ENCODE measurements around the gene NELFB.

Gene NELFB

DNA sequence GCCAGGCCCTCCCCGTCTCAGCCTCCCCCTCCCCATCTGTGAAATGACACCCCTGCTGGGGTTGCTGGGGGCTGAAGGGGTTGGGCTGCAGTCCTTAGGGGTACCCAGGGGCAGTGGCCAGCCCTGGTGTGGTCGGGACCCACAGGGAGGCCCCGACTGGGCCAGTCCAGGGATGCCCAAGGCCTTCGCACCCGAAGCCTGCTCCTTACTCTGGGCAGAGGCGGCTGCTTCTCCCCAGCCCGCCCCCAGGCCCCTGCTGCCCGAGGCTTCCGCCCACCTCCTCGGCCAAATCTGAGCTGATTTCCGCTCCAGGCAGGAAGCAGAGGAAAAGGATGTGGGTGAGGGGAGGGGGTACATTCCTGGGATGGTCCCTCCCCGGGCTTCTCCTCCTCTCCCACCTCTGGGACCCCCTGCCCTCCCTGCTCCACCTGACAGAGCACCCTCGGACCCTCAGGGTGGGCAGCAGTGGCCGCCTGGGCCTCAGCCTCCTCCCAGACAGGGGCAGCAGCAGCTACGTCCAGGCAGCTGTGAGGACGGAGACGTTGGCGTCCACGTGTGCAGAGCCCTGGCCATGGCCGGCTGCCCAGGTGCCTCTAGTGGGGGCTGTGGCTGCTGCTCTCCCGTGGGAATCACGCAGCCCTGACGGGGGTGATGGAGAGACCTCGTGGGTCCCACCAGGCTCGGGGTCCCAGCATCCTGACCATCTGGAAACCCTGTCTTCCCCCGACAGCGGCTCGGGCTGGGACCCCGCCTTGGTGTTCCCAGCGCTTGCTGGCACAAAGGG, 51.1 kb downstream of the NELFB start:
- H3K36me3 ChIP-seq, result no peaks in the 10 kb centered on the region
- H3K9me3 ChIP-seq (ENCODE audit: severe bottlenecking), result no peaks in the 10 kb centered on the region
- no peaks in the 10 kb centered on the region for H3K27me3 ChIP-seq (ENCODE audit: insufficient read depth, low read depth, severe bottlenecking)
- H3K27ac ChIP-seq, result peak overlapping the region; percentile 93
- peak; percentile 11 for DNase-seq
- TF ChIP-seq, protein P1, sequence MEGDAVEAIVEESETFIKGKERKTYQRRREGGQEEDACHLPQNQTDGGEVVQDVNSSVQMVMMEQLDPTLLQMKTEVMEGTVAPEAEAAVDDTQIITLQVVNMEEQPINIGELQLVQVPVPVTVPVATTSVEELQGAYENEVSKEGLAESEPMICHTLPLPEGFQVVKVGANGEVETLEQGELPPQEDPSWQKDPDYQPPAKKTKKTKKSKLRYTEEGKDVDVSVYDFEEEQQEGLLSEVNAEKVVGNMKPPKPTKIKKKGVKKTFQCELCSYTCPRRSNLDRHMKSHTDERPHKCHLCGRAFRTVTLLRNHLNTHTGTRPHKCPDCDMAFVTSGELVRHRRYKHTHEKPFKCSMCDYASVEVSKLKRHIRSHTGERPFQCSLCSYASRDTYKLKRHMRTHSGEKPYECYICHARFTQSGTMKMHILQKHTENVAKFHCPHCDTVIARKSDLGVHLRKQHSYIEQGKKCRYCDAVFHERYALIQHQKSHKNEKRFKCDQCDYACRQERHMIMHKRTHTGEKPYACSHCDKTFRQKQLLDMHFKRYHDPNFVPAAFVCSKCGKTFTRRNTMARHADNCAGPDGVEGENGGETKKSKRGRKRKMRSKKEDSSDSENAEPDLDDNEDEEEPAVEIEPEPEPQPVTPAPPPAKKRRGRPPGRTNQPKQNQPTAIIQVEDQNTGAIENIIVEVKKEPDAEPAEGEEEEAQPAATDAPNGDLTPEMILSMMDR (IDR thresholded peaks at IDR 0.05; ENCODE audit: low read depth, low read length), result no peak
- H3K4me3 ChIP-seq (ENCODE audit: low read depth, low read length), result no peak overlapping the region

DNA sequence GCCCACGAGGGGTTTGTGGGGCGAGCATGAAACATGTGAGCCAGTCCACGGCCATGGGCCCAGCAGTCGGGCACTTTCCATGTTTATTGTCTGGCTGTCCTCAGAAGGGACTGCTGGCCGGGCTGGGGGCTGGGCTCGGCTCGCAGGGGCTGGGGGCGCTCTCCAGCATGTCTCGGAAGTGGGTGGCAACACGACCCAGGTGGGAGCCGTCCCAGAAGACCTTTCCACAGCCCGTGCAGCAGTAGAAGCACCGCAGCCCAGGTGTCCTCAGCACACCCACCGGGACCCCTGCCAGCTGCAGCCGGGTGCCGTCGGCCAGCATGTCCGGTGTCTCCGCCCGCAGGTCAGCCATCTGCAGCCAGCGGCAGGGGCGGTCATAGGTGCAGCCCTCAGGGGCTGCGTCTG, 51.7 kb downstream of the NELFB start:
- Histone ChIP-seq H3K9me3 (ENCODE audit: severe bottlenecking) (no peaks in the 10 kb centered on the region), H3K27ac (no peak overlapping the region; the same call in 1 of the 2 replicates), H3K4me3 (ENCODE audit: low read depth, low read length) (no peak overlapping the region), H3K27me3 (ENCODE audit: insufficient read depth, low read depth, severe bottlenecking) (no peaks in the 10 kb centered on the region), H3K36me3 (no peaks in the 10 kb centered on the region)
- TF ChIP-seq, protein P1 (IDR thresholded peaks at IDR 0.05; ENCODE audit: low read depth, low read length), result no peak
- no peak for DNase-seq

DNA sequence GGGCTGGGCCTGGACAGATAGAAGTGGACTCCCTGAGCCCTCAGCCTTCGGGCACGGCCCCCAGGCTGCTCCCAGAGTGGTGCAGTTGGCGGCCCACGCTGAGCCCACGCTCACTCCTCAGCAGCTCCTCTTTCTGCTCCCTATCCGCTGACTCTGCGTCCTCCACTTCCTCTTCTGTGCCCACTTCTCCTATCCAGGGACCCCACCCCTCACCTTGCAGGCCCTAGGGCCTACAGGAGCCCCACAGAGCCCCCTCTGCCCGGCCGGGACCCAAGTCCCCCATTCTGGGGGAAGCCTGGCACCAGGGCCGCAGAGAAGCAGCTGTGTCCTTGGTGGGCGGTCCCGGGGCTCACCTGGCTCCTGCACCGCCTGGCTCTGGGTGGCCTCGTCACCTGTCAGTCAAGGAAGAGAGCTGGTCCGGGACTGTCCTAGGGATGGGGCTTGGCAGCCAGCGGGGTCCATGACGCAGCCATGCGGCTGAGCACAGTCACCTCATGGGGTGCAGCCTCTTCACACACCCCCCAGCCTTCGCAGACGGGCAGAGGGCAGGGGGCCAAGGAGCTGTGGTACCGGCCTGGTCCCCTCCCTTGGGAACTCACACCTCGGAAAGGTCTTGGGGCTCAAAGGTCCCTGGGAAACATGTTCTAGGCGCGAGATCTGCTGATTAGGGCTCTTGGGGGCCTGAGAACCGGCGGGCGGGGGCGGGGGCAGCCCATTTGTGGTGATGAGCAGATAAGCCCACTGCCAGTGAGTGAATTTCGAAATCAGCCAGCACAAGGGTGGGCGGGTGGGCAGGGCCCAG, 52.3 kb downstream of the NELFB start:
- no peak overlapping the region for H3K4me3 ChIP-seq (ENCODE audit: low read depth, low read length)
- H3K27me3 ChIP-seq (ENCODE audit: insufficient read depth, low read depth, severe bottlenecking), result no peaks in the 10 kb centered on the region
- H3K9me3 ChIP-seq (ENCODE audit: severe bottlenecking), result no peaks in the 10 kb centered on the region
- no peak overlapping the region for H3K27ac ChIP-seq
- peak; percentile 12 for DNase-seq
- H3K36me3 ChIP-seq, result no peaks in the 10 kb centered on the region
- TF ChIP-seq, protein P1 (IDR thresholded peaks at IDR 0.05; ENCODE audit: low read depth, low read length), result no peak

DNA sequence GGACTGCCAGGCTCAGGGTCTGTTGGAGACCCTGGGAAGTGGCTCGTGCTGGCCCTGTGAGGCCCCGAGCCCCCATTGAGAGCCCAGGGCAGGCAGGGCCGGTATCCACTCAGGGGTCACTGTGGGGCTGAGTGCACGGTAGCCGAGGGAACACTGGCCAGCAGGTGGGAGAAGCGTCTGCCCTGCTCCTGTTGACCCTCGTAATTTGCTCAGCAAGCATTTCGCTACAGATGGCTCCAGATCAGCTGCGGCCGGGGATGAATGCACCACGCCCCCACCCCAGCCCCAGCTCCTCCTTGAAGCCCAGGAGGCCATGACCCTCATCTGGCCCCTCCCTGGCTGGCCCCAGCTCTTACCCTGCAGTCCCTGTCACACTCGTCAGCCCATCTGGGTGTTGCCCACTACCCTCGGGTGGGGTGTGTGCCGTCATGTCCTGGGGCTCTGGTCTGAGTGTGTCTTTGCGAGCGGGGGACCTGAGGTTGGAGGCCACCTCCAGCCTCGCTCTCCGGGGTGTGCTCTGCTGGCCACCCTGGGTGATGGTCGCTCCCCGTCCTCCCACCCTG, 53.0 kb downstream of the NELFB start:
- no peaks in the 10 kb centered on the region for H3K9me3 ChIP-seq (ENCODE audit: severe bottlenecking)
- TF ChIP-seq, protein P1 (IDR thresholded peaks at IDR 0.05; ENCODE audit: low read depth, low read length), result peak; percentile 27; the same call in 1 of the 2 replicates
- no peak overlapping the region for H3K27ac ChIP-seq
- H3K27me3 ChIP-seq (ENCODE audit: insufficient read depth, low read depth, severe bottlenecking), result no peaks in the 10 kb centered on the region
- DNase-seq, result peak; percentile 77
- H3K36me3 ChIP-seq, result no peaks in the 10 kb centered on the region
- H3K4me3 ChIP-seq (ENCODE audit: low read depth, low read length), result no peak overlapping the region

DNA sequence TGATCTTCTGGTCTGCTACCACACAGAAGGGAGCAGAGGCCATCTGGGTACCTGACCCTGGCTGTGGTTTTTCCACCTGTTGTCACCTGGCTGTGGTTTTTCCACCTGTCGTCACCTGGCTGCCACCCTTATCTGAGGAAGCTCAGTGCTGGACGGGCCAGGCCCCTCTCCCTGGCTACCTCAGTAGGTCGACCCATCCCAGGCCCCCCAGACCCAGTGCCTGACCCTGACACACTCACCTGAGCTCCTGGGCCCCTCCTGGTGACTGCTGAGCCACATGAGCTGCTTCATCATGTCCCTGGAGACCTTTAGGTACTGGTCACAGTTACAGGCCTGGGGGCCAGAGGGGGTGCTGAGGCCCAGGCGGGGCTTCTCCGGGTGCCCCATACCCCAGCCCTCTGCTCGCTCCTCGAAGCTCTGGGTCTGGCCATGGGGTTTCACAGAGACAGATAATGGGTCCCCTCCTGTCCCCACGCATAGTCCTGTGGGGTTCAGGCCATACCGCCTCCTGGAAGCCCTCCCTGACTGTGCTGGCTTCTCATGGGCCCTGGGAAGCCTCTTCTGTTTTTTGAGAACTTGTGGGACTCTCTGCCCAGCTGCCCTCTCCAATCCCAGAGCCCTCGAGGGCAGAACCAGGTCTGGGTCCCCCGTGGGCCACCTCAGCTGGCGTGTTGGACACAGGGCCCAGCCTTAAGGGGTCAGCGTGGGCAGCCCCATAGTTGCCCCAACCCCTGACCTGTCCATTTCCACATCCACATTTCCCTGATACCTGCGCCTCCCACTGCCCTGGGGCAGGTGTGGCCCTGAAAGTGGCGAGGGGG, 54.5 kb downstream of the NELFB start:
- H3K36me3 ChIP-seq, result no peaks in the 10 kb centered on the region
- no peak overlapping the region for H3K4me3 ChIP-seq (ENCODE audit: low read depth, low read length)
- TF ChIP-seq, protein P1 (IDR thresholded peaks at IDR 0.05; ENCODE audit: low read depth, low read length), result no peak
- H3K9me3 ChIP-seq (ENCODE audit: severe bottlenecking), result no peaks in the 10 kb centered on the region
- no peak overlapping the region for H3K27ac ChIP-seq
- no peaks in the 10 kb centered on the region for H3K27me3 ChIP-seq (ENCODE audit: insufficient read depth, low read depth, severe bottlenecking)
- DNase-seq, result no peak

Measured in WERI-Rb-1 (cell line).